ENCODE results near the gene TPP2.

TPP2 gene
- total RNA-seq, result 217 to 467 (median 381) reads per million in 3 experiments

- peak; percentile 96 for DNase-seq
Observed at GRCh38 chr13:102596147-102597028, at the start of gene TPP2. Gene TPP2 (plus strand): TSS chr13:102596986. CDS start chr13:102597039, 53 bp downstream.

- no peak for DNase-seq
Observed at GRCh38 chr13:102548811-102549210, 48.0 kb upstream of the TPP2 start.

GRCh38 chr13:102550507-102550906 lies 46.3 kb upstream of the TPP2 start:
- no peak for DNase-seq

- DNase-seq, result peak; percentile 11
Observed at GRCh38 chr13:102555914-102556553, 40.8 kb upstream of the TPP2 start.

GRCh38 chr13:102556806-102557205 lies 40.0 kb upstream of the TPP2 start:
- DNase-seq, result no peak

- no peak for DNase-seq
Observed at GRCh38 chr13:102558029-102558428, 38.8 kb upstream of the TPP2 start.

GRCh38 chr13:102561933-102562332 lies 34.9 kb upstream of the TPP2 start:
- no peak for DNase-seq

- no peak for DNase-seq
Observed at GRCh38 chr13:102563267-102563666, 33.5 kb upstream of the TPP2 start.

- DNase-seq, result no peak
Observed at GRCh38 chr13:102564564-102564963, 32.2 kb upstream of the TPP2 start.

GRCh38 chr13:102566513-102566912 lies 30.3 kb upstream of the TPP2 start:
- DNase-seq, result no peak

- no peak for DNase-seq
Observed at GRCh38 chr13:102567857-102568256, 28.9 kb upstream of the TPP2 start.

GRCh38 chr13:102569488-102569887 lies 27.3 kb upstream of the TPP2 start:
- DNase-seq, result no peak

GRCh38 chr13:102571075-102571474 lies 25.7 kb upstream of the TPP2 start:
- no peak for DNase-seq

GRCh38 chr13:102572323-102572722 lies 24.5 kb upstream of the TPP2 start:
- no peak for DNase-seq

GRCh38 chr13:102580552-102581169 lies 16.1 kb upstream of the TPP2 start:
- peak; percentile 51 for DNase-seq

GRCh38 chr13:102582256-102582655 lies 14.5 kb upstream of the TPP2 start:
- DNase-seq, result no peak

GRCh38 chr13:102584434-102584833 lies 12.4 kb upstream of the TPP2 start:
- DNase-seq, result no peak

- DNase-seq, result no peak
Observed at GRCh38 chr13:102586615-102587014, 10.2 kb upstream of the TPP2 start.

- no peak for DNase-seq
Observed at GRCh38 chr13:102587916-102588315, 8.9 kb upstream of the TPP2 start.

- no peak for DNase-seq
Observed at GRCh38 chr13:102589301-102589822, 7.4 kb upstream of the TPP2 start.

- peak; percentile 70 for DNase-seq
Observed at GRCh38 chr13:102591988-102592781, 4.6 kb upstream of the TPP2 start.

- DNase-seq, result no peak
Observed at GRCh38 chr13:102593466-102593865, 3.3 kb upstream of the TPP2 start.
